Neuronal stem cell (in vitro differentiated cells): ENCODE data around the gene HPCA.

Source experiments
- DNase-seq: peaks from one replicate; pipeline ENCODE4 v3.0.0-alpha.2; 2013; ENCODE audit warnings: low spot score
- H2AFZ ChIP-seq: one replicate; pipeline ENCODE4 v1.6.1; 2013; ENCODE audit warnings: mild to moderate bottlenecking, low read length, inconsistent platforms
- H2AK5ac ChIP-seq: 2 replicates; pipeline ENCODE4 v1.6.1; 2013; ENCODE audit warnings: low read depth, mild to moderate bottlenecking, inconsistent platforms, low read length, moderate library complexity, mixed read lengths
- H2BK120ac ChIP-seq: 2 replicates; pipeline ENCODE4 v1.6.1; 2013; ENCODE audit warnings: low read depth, mild to moderate bottlenecking, inconsistent platforms, low read length, moderate library complexity, mixed read lengths
- H2BK12ac ChIP-seq: one replicate; pipeline ENCODE4 v1.6.1; 2013; ENCODE audit warnings: low read length, inconsistent platforms
- H2BK15ac ChIP-seq: 2 replicates; pipeline ENCODE4 v1.6.1; 2013; ENCODE audit warnings: mild to moderate bottlenecking, low read length, inconsistent platforms, mixed read lengths
- H2BK5ac ChIP-seq: one replicate; pipeline ENCODE4 v1.6.1; 2013; ENCODE audit warnings: inconsistent platforms, mild to moderate bottlenecking, low read length, moderate library complexity
- H3K14ac ChIP-seq: one replicate; pipeline ENCODE4 v1.6.1; 2013; ENCODE audit warnings: low read length, inconsistent platforms
- H3K18ac ChIP-seq: 2 replicates; pipeline ENCODE4 v1.6.1; 2013; ENCODE audit warnings: low read length, inconsistent platforms
- H3K23ac ChIP-seq: 2 replicates; pipeline ENCODE4 v1.6.1; 2013; ENCODE audit warnings: low read depth, mild to moderate bottlenecking, mixed read lengths, low read length, inconsistent platforms; ENCODE audit not compliant: poor library complexity
- H3K27ac ChIP-seq: replicated peaks from 3 replicates; pipeline ENCODE4 v1.5.1; 2013; ENCODE audit warnings: low read length, inconsistent platforms
- H3K27me3 ChIP-seq, 3 experiments: 2 replicates each; pipeline ENCODE4 v1.6.1; 2013; ENCODE audit warnings: low read length in 3 of 3, mild to moderate bottlenecking in 2 of 3, inconsistent platforms in 1 of 3, low read depth in 1 of 3, mixed read lengths in 1 of 3, moderate library complexity in 1 of 3; ENCODE audit not compliant: control insufficient read depth in 3 of 3, insufficient read depth in 3 of 3
- H3K36me3 ChIP-seq, 2 donors: replicated peaks in 1 of 2; 2 replicates each; pipeline ENCODE4 v1.6.1; 2013; ENCODE audit warnings: low read length in 2 of 2; ENCODE audit not compliant: control insufficient read depth in 2 of 2, insufficient read depth in 2 of 2
- H3K4ac ChIP-seq: 2 replicates; pipeline ENCODE4 v1.6.1; 2013; ENCODE audit warnings: inconsistent platforms, mild to moderate bottlenecking, low read length, moderate library complexity
- H3K4me1 ChIP-seq, 2 donors: 1 replicate in 1 of 2; 2 replicates in 1 of 2; pipeline ENCODE4 v1.6.1; 2013; ENCODE audit warnings: low read length in 2 of 2, low read depth in 1 of 2; ENCODE audit not compliant: control insufficient read depth in 2 of 2, insufficient read depth in 1 of 2
- H3K4me2 ChIP-seq: one replicate; pipeline ENCODE4 v1.6.1; 2013; ENCODE audit warnings: mild to moderate bottlenecking, low read length, inconsistent platforms; ENCODE audit not compliant: insufficient read depth, poor library complexity, severe bottlenecking
- H3K4me3 ChIP-seq, 2 donors: 2 replicates each; pipeline ENCODE4 v1.5.1; 2013; ENCODE audit warnings: low read length in 2 of 2, mild to moderate bottlenecking in 2 of 2, inconsistent platforms in 1 of 2, moderate library complexity in 1 of 2
- H3K79me1 ChIP-seq: one replicate; pipeline ENCODE4 v1.6.1; 2013; ENCODE audit warnings: low read depth, mild to moderate bottlenecking, inconsistent platforms, low read length, moderate library complexity
- H3K9ac ChIP-seq: one replicate; pipeline ENCODE4 v1.6.1; 2013; ENCODE audit warnings: mild to moderate bottlenecking, low read depth, low read length, inconsistent platforms; ENCODE audit not compliant: poor library complexity
- H3K9me3 ChIP-seq, 2 donors: replicated peaks in 1 of 2; 2 replicates each; pipeline versions ENCODE3 to v1.6.1; 2013; ENCODE audit warnings: low read length in 2 of 2, mild to moderate bottlenecking in 2 of 2, inconsistent platforms in 1 of 2, low read depth in 1 of 2, mixed read lengths in 1 of 2, moderate library complexity in 1 of 2; ENCODE audit not compliant: control insufficient read depth in 2 of 2, insufficient read depth in 1 of 2
- H4K8ac ChIP-seq: one replicate; pipeline ENCODE4 v1.6.1; 2013; ENCODE audit warnings: low read depth, mild to moderate bottlenecking, inconsistent platforms, low read length, moderate library complexity
- H4K91ac ChIP-seq: one replicate; pipeline ENCODE4 v1.6.1; 2013; ENCODE audit warnings: low read length, low read depth, mild to moderate bottlenecking, inconsistent platforms; ENCODE audit not compliant: poor library complexity
- WGBS, 2 donors: extraction: QIAGEN DNeasy Blood & Tissue Kit; methylation state at CpG; one replicate each; pipeline ENCODE4 v1.1.7; 2013; ENCODE audit warnings: missing lambda C conversion rate in 2 of 2, mixed read lengths in 1 of 2; ENCODE audit not compliant: insufficient read length in 2 of 2, insufficient replicate concordance in 1 of 2; ENCODE audit errors: extremely low coverage in 2 of 2; 5-methylcytosine and 5-hydroxymethylcytosine counted together

The HPCA gene

GRCh38 chr1:32924881-32925344 is 38.6 kb downstream of the HPCA start:
- Histone ChIP-seq H3K14ac (no peak overlapping the region), H2AFZ (peak overlapping the region; percentile 93), H3K18ac (peak overlapping the region; percentile 78), H2BK120ac (no peak overlapping the region), H3K79me1 (no peaks in the 10 kb centered on the region), H4K8ac (no peak overlapping the region), H3K27me3 (peaks cover 0 to 37% (median 19%) of the 10 kb centered on the region in 3 experiments), H4K91ac (no peak overlapping the region), H3K36me3 (no peaks in the 10 kb centered on the region), H3K4ac (no peak overlapping the region), H3K9ac (peak overlapping the region; percentile 9), H3K4me1 (peaks cover 9% of the 10 kb centered on the region in 2 donors), H3K9me3 (no peaks in the 10 kb centered on the region), H2BK12ac (no peak overlapping the region), H2AK5ac (no peak overlapping the region), H3K4me3 (peak overlapping the region; percentile 38 to 71), H2BK15ac (no peak overlapping the region), H3K4me2 (peak overlapping the region; percentile 70), H2BK5ac (no peak overlapping the region), H3K27ac (no peak overlapping the region), H3K23ac (no peak overlapping the region)
- peak; percentile 40 for DNase-seq
- WGBS, 2 donors = no CpG with 5 or more reads among the region's 31 CpGs

DNA sequence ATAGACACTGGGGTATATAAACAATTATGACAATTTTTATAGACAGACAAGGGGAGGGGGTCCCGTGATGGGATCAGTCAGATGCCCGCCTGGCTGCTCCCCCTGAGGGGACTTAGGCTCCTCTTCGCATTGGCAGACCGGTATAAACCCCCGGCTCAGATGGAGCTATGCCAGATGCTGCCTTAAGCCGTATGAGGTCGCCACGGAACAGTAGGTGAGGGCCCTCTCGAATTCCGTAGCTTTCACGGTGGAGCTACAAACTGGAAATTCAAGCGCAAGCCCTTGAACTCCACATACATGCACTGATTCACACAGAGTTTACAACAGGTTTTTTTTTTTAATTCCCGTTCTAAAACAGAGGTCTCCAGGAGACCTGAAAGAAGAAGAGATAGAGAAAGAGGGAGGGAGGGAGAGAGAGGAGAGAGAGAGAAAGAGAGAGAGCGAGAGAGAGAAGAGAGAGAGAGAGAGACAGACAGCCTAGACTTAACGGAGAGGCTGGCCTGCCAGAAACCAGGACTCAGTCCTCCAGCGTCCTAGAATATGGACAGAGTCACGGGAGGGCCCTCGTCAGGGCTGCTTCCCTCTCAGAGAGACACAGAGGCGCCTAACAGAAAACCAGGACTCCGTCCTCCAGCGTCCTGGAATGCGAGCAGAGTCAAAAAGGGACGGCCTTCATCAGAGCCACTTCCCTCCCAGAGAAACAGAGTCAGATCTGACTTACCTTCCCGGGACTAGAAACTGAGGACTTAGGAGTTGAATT is 39.3 kb downstream of the HPCA start:
- H2BK12ac ChIP-seq = no peak overlapping the region
- H3K9ac ChIP-seq = no peak overlapping the region
- no peaks in the 10 kb centered on the region for H3K36me3 ChIP-seq
- no CpG with 5 or more reads among the region's 24 CpGs for WGBS, 2 donors
- H4K91ac ChIP-seq = no peak overlapping the region
- H3K79me1 ChIP-seq = no peaks in the 10 kb centered on the region
- H2BK120ac ChIP-seq = no peak overlapping the region
- no peak overlapping the region for H4K8ac ChIP-seq
- no peak overlapping the region for H2BK5ac ChIP-seq
- peak overlapping the region; percentile 93 for H2AFZ ChIP-seq
- H3K14ac ChIP-seq = no peak overlapping the region
- peak overlapping the region; percentile 18 for H3K23ac ChIP-seq
- H3K4me3 ChIP-seq = peak overlapping the region in 1 of 2 donors; percentile 38
- DNase-seq = peak; percentile 30
- no peak overlapping the region for H3K4ac ChIP-seq
- peaks cover 0 to 37% (median 19%) of the 10 kb centered on the region in 3 experiments for H3K27me3 ChIP-seq
- H2BK15ac ChIP-seq = no peak overlapping the region
- H3K27ac ChIP-seq = no peak overlapping the region
- no peaks in the 10 kb centered on the region for H3K9me3 ChIP-seq
- peak overlapping the region; percentile 70 for H3K4me2 ChIP-seq
- peaks cover 9% of the 10 kb centered on the region in 2 donors for H3K4me1 ChIP-seq
- no peak overlapping the region for H2AK5ac ChIP-seq
- no peak overlapping the region for H3K18ac ChIP-seq

- Histone ChIP-seq H3K9me3 (no peaks in the 10 kb centered on the region), H4K91ac (no peak overlapping the region), H2BK120ac (no peak overlapping the region), H2BK5ac (no peak overlapping the region), H3K18ac (no peak overlapping the region), H2BK15ac (no peak overlapping the region), H2AK5ac (no peak overlapping the region), H3K4ac (no peak overlapping the region), H3K14ac (no peak overlapping the region), H3K4me2 (no peak overlapping the region), H3K23ac (no peak overlapping the region), H3K36me3 (no peaks in the 10 kb centered on the region), H3K27ac (no peak overlapping the region), H3K79me1 (no peaks in the 10 kb centered on the region), H3K4me1 (peaks cover 9% of the 10 kb centered on the region in 2 donors), H3K4me3 (no peak overlapping the region), H2BK12ac (no peak overlapping the region), H3K27me3 (peaks cover 0 to 37% (median 16%) of the 10 kb centered on the region in 3 experiments), H4K8ac (no peak overlapping the region), H2AFZ (no peak overlapping the region), H3K9ac (no peak overlapping the region)
- DNase-seq = no peak
- no CpG with 5 or more reads among the region's 6 CpGs for WGBS, 2 donors
Observed at GRCh38 chr1:32926562-32926961, 40.3 kb downstream of the HPCA start.

DNA sequence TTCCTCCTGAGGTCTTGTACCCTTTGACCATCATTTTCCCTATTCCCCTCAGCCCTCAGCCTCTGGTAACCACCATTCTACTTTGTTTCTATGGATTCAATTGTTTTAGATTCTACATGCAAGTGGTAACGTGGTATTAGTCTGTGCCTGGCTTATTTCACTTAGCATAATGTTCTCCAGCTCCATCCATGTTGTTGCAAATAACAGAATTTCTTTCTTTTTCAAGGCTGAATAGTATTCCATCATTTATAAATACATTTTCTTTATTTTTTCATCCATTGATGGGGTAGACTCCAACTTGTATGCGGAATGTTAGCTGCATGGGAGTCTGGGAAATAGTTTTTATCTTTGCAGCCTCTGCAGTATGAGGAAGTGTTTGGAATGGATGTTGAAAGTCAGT is 41.1 kb downstream of the HPCA start:
- no peaks in the 10 kb centered on the region for H3K36me3 ChIP-seq
- no peak overlapping the region for H3K4me2 ChIP-seq
- H2BK12ac ChIP-seq = no peak overlapping the region
- no peak overlapping the region for H3K4me3 ChIP-seq
- no CpG with 5 or more reads among the region's 2 CpGs for WGBS, 2 donors
- H2AFZ ChIP-seq = no peak overlapping the region
- no peak for DNase-seq
- H4K8ac ChIP-seq = no peak overlapping the region
- H2BK15ac ChIP-seq = no peak overlapping the region
- no peak overlapping the region for H2BK5ac ChIP-seq
- no peak overlapping the region for H3K23ac ChIP-seq
- peaks cover 9% of the 10 kb centered on the region in 2 donors for H3K4me1 ChIP-seq
- H3K27ac ChIP-seq = no peak overlapping the region
- H3K14ac ChIP-seq = no peak overlapping the region
- no peak overlapping the region for H3K4ac ChIP-seq
- no peaks in the 10 kb centered on the region for H3K79me1 ChIP-seq
- H4K91ac ChIP-seq = no peak overlapping the region
- no peak overlapping the region for H3K18ac ChIP-seq
- H3K9me3 ChIP-seq = no peaks in the 10 kb centered on the region
- H2AK5ac ChIP-seq = no peak overlapping the region
- H3K27me3 ChIP-seq = peaks cover 0 to 37% (median 16%) of the 10 kb centered on the region in 3 experiments
- H3K9ac ChIP-seq = no peak overlapping the region
- H2BK120ac ChIP-seq = no peak overlapping the region
